ENCODE results near the gene F2RL3.

The F2RL3 gene

DNA sequence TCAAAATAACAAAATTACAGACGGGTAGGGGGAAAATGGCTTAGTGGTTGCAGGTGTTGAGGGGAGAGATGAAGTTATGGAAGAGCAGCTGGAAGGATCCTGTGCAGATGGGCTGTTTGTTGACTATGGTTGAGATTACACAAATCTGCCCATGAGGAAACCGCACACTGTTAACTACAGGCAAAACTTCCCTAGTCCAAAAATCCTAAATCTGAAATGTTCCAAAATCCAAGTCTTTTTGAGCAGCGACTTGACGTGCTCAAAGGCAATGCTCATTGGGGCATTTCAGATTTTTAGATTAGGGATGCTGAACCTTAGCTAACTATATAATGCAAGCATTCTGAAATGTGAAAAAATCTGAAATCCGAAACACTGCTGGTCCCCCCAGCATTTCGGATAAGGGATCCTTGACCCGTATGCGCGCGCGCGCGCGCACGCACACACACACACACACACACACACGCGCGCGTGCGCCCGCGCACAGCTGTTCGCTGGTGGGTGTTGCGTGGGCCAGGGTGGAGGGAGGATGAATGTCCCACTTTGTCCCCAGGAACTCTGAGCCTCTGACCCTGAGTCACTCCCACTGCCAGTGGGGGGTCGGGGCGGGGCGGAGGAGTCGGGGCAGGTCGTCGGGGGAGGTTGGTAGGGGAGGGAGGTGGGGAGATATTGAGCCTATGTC lies 6.8 kb downstream of the F2RL3 start:
- DNase-seq (ENCODE audit: low read depth): no peak

DNA sequence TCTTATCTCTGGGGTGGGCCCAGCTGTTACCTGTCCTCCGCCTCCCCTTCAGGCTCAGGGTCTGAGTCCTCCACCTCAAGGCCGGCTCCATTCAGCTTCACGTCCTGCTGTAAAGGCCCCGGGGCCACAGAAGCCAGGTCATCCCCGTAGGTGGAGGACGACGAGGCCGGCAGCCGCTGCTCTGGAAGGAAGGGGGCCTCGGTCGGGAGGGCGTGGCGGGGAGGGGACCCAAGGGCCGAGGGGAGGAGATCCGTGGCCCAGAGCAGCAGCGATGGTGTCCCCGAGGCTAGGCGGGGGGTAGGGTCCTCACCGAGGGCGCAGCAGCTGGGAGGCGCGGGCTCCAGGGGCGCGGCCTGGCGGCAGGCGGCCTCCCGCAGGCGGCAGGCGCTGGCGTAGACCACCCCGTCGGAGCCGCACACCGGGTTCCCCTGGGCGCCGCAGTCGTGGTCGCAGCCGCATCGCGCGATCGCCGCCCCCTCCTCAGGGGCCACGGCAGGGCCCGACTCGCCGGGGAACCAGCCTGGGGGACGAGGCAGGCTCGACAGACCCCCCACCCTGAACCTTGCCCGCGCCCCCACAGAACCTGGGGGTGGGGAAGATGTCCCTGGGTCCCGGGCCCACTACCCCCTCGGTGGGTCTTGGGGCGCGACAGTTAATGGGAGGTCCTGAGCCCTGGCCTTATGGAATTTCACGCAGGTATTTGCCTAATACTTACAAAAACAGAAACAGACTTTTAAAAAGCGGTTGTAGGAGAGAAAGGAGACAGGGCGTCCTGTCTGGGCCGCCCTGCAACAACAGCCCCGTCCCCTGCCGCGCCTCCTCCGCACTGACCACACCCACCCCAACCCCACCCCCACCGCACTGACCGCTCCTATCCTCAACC lies 7.6 kb downstream of the F2RL3 start:
- no peak for DNase-seq (ENCODE audit: low read depth)

DNA sequence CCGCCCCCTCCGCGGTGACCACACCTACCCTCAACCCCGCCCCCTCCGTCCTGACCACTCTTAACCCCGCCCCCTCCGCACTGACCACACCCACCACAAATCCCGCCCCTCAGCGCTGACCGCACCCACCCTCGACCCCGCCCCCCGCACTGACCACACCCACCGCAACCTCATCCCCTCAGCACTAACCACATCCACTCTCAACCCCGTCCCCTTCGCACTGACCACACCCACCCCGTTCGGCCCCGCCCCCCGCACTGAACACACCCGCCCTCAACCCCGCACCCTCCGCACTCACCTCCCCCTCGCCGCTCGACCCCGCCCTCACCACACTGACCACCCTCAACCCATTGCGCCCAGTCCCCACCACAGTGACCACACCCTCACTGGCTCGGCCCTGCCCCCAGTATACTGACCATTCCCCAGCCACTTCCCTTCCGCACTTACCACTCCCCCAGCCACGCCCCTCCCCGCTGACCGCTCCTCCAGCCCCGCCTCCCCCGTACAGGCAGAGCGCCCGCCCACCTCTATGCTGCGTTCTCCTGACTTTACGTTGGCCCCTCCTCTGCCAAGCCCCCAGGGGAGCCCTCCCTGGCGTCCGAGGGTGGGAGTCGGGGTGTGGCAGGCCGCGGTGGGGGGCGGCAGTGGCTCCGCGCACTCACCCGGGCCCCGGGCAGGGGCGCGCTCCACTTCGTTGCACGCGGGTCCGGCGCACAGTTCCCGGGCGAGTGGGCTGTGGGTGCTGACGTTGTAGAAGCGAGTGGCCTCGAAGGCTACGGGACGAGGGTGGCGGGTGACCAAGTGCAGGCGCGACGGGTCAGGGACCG lies 8.4 kb downstream of the F2RL3 start:
- DNase-seq (ENCODE audit: low read depth): peak; percentile 92

DNA sequence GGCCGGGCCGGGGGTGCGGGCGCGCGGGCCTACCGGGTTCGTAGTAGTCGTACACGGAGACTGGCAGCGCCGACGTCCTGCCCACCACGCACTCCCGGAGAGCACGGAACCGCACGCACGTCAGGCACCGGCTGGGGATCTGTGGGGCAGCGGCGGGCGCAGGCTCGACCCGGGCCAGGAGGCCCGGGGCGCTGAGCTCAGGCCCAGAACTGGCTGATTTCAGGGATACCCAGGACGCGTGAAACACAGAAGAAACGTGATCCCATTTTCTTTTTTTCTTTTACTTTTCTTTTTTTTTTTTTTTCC lies 9.0 kb downstream of the F2RL3 start:
- no peak for DNase-seq (ENCODE audit: low read depth)

DNA sequence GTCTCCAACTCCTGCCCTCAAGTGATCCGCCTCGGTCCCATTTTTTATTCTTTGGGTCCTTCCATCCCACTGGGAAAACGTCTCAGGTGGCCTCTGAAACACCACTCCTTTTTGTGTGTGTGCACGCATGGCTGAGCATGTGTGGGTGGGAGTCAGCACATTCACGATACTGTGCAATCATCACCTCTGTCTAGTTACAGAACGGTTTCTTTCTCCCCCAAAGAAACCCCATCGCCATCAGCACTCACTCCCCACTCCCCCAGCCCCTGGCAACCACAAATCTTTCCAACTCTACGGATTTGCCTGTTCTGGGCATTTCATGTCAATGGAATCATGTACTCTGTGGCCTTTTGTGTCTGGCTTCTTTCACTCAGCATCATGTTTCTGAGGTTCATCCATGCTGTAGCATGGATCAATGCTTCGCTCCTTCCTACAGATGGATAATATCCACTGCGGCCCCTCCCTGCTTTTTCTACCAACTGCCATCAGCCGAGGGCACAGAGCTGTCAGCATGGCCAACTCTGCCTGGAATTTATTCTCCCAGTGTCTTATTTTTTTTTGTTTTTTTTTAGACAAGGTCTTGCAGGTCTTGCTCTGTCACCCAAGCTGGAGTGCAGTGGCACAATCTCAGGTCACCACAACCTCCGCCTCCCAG lies 9.7 kb downstream of the F2RL3 start:
- no peak for DNase-seq (ENCODE audit: low read depth)

DNA sequence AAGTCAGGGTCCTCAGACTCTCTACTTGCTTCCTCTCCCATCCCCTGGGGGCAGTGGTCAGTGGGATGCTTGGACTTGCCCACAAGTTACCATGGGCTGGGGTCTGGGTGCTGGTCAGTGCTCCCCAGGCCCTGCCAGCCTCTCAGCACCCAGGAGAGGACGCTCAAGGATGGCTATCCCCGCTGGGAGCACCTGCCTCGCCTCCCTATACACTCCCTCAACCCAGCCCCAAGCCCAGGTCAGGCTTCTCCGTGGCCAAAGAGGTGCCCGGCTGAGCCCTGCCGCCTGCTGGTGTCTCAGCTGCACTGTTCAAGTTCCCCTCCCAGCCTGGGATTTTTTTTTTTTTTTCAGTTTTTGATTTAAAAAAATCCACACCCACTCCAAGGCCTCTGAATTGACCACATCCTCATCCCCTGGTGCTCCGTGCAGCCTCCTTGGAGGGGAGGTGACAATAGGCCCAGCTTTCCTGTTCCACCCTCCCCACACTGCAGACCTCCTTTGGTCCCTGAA lies 10.8 kb downstream of the F2RL3 start:
- DNase-seq (ENCODE audit: low read depth): peak; percentile 20

DNA sequence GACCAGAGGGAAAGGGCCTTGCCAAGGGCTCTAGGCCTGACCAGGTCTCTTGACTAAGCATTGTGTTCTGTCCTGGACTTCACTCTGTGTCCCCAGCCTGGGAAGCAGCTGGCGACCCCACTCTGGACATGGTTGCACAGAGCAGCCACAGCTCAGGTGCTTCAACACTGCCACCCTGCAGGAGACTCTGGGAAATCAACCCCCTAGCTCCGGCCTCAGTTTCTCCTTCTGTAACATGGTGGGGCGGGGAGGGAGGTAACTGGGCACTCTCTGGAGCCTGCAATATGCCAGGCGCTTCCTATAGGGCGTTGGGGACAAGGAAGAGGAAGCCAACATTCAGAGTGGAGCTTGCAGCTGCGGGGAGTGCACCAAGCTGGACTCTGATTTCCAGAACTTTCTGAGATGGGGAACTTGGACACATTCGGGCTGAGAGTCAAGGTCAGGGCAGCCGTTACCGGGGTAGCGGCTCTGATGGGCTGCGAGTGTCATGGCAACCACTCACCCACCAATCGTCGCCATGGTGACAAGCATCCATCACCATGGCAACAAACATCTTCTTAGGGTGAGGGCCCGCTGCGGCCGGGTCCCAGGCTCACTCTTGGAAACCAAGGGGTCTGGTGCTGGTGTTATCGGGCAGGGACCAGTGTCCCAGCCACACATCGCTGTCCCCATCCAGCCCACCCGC lies 12.8 kb downstream of the F2RL3 start:
- no peak for DNase-seq (ENCODE audit: low read depth)

DNA sequence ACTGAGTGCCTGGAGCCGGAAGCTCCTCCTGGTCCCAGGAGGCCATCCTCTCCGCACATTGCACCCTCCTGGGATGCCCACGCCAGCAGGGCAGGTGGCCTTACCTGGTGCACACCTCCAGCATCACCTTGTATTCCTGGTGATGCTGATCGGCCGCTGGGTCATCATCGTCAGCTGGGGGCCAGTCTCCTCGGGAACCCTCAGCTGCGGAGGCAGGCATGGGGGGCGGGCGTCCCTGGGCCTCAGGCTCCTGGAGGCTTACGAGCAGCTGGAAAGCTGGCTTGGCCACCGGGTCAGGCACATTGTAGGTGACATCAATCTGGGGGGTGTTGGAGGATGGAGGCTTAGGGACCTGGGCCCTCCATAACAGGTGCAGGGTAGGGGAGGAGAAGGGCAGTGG lies 13.7 kb downstream of the F2RL3 start:
- DNase-seq (ENCODE audit: low read depth): no peak

DNA sequence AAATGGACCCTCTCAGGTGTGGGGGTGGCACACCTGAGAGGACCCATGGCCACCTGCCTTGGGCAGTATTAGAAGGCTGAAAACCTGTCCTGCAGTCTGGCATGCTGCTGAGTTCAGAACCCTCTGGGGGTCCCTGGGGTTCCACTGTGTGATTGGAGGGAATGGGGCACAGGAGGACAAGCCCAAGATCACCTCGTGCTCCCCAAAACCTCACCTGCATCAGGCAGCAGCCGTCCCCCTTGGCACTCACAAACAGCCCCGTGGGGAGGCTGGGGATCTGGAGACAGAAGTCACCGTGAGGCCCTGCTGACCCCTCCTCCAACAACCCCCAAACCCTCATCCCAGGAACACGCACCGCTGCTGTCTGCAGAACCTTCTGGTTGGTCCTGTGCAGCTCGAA lies 14.5 kb downstream of the F2RL3 start:
- no peak for DNase-seq (ENCODE audit: low read depth)

DNA sequence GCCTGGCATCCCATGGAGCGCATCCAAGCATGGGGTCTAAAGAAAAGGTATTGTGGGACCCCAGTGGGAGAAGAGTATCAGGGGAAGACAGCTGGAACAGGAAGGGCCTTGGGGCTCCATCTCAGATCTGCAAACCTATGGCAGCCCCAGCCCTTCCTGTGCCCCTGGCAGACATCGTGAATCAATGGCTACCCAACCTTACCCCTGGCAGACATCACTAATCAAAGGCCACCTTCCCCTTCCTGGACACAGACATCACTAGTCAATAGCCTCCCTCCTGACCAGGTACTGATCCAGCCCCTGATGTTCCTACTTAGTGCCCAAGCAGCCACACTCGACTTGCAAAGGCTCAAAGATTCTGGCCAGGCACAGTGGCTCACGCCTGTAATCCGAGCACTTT lies 15.8 kb downstream of the F2RL3 start:
- DNase-seq (ENCODE audit: low read depth): no peak

DNA sequence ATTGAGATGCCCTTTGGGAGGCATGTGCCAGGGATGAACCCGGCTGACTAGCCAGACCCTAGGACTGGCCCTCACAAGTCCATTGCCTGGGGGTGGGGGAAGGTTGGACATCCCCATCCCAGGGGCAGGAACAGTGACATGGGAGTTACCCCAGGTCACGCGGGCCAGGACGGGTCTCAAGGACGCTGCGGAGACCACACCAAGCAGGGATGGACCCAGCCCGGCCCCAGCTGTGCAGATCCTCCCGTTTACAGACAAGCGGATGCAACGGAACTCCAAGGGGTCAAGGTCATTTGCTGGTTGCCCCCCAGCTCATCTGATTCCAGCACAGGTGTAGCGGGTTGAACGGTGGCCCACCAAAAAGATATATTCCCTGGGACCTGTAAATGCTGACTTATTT lies 20.0 kb downstream of the F2RL3 start:
- no peak for DNase-seq (ENCODE audit: low read depth)

DNA sequence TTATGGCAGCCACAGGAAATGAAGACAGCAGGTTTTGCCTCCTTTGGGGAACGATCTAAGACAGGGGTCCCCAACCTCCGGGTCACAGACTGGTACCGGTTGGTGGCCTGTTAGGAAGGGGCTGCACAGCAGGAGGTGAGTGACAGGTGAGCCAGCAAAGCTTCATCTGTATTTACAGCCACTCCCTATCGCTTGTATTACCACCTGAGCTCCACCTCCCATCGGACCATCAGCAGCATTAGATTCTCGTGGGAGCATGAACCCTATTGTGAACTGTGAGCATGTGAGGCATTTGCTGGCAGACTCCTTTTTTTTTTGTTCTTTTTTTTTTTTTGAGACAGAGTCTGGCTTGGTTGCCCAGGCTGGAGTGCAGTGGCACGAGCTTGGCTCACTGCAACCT lies 22.2 kb downstream of the F2RL3 start:
- DNase-seq (ENCODE audit: low read depth): no peak

DNA sequence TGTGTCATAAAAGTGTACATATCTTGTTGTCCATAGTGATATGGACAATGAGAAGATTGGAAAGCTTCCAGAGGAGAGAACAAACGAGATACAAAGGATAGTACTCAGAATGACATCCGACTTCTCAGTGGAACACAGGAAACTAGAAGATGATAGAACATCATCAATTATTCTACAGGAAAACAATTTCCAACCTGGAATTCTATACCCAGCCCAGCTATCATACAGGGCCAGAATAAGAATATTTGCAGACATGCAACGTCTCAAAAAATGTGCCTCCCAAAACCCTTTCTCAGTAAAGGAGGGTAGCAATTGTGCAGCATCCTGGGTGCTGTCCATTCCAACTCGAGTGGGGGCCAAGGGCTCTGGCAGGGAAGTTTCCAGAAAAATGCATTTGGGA lies 24.0 kb downstream of the F2RL3 start:
- no peak for DNase-seq (ENCODE audit: low read depth)

DNA sequence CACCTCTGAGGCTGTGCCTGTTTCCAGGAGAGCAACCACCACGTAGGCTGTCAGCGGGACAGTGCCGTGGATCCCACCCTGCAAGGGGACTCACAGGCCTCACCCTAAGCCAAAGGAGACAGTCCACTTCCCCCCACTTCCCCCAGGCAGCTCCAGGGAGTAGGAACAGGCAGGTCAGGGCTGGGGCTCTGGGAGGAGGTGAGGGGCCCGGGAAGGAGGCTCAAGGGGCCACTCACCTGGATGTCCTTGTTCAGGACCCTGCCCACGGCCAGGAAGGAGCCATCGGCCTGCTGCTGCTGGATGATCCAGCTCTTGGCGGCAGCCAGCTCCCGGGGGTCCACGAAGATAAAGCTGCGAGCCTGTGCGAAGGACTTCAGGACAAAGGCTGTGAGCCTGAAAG lies 25.6 kb downstream of the F2RL3 start:
- no peak for DNase-seq (ENCODE audit: low read depth)

DNA sequence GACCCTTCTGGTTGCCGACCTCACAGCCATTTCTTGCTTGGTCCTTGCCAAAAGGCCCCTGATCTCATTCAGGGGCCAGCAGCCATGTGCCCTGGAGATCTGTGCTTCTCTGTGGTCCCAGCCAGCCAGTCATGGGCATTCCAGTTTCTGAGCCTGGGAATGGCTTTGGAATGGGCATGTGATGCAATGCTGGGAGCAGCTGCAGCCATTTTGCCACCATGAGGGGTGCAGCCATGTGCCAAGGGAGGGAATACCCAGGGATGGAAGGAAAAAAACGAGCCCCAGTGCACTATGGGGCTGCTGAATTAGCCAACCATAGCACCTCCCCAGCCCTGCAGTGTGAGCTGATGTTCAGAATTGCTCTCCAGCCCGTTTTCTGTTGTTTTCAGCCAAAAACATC lies 26.3 kb downstream of the F2RL3 start:
- DNase-seq (ENCODE audit: low read depth): no peak

DNA sequence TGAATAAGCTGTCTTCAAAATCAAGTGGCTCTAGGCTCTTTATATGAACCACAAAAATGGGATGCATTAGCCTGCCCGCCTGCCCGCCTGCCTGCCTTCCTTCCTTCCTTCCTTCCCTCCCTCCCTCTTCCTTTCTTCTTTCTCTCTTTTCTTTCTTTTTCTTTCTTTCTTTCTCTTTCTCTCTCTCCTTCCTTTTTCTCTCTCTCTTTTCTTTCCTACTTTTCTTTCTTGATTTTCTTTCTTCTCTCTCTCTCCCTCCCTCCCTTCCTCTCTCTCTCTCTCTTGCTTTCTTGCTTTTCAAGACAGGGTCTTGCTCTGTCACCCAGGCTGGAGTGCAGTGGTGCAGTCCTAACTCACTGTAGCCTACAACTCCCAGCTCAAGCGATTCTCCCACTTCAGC lies 26.9 kb downstream of the F2RL3 start:
- DNase-seq (ENCODE audit: low read depth): no peak

DNA sequence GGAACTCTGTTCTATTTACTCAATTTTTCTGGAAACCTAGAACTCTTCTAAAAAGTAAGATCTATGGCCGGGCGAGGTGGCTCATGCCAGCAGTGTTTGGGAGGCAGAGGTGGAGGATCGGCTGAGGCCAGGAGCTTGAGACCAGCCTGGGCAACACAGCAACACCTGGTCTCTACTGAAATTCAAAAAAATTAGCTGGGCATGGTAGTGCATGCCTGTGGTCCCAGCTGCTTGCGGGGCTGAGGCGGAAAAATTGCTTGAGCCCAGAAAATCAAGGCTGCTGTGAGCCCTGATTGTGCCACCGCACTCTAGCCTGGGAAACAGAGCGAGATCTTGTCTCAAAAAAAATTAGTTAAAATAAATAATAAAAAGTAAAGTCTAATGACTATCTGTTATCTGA lies 28.6 kb downstream of the F2RL3 start:
- DNase-seq (ENCODE audit: low read depth): no peak

DNA sequence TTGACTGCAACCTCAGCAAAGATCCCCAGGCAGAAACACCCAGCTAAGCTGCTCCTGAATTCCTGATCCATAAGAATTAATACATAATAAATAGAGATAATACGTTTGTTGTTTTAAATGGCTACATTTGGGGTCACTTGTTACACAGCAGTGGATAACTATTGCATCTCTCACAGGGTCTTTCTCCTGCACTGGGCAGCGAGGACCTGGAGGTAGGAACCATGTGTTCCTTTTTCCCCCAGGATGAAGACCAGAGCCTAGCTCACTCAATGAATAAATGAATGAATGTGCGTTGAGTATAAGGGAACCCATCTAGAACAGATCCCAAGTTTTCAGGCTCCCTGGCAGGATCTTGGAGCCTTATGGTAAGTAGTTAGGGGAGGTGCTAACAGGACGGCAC lies 30.7 kb downstream of the F2RL3 start:
- no peak for DNase-seq (ENCODE audit: low read depth)

DNA sequence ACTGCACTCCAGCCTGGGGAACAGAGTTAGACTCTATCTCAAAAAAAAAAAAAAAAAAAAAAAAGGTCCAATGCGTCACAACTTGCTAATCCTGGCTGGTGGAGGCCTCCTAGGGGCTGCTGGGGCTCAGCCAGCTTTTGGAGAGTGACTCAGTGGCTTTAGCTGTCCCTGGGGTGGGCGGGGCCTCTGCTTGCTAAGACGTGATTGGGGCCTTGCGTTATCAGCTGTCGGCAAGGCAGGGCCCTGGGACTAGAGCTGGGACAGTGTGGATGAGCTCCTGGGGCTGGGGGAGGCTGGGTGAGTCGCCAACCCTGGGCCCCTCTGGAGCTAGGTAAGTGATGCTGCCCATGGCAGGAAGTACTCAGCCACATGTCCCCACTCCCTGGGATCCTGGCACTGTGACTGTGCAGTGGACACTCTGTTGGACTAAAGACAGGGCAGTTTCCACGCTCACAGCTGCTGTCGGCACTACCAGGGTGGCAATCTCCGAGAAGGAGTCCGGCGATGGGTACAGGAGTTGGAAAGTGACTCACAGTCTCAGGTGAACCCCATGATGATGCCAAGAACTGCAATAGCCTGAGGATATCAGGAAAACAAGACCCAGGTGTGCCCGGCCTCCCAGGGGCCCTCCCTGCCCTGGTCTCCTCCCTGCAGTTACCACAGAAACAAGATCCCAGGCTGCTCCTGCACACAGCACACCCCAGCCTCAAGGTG lies 32.2 kb downstream of the F2RL3 start:
- peak; percentile 85 for DNase-seq (ENCODE audit: low read depth)

DNA sequence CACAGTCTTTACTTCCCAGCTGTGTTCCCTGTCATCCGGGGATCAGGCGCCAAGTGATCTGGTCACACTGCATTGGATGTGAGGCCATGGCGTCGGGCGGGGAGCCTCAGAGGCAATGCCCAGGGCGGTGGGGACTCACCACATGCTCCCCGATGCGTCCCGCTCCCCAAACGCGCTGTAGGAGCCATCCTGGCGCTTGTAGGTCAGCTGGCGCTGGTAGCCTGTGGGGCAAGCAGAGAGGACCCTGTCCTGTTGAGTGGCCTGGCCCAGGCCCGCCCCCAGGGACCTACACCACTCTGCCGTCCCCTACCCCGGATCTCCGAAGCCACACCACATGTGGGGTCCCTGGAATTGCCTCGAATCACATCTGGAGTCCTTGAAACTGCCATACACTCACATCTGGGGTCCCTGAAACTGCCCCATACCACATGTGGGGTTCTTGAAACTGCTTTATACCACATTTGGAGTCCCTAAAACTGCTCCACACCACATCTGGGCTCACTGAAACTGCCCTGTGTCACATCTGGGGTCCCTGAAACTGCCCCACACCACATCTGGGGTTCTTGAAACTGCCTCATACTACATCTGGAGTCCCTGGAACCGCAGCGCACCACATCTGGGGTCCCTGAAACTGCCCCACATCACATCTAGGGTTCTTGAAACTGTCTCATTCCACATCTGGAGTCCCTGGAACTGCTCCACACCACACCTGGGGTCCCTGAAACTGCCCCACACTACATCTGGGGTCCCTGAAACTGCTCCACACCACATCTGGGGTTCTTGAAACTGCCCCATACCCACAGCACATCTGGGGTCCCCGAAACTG lies 33.2 kb downstream of the F2RL3 start:
- DNase-seq (ENCODE audit: low read depth): no peak

All from iris pigment epithelial cell (primary cell).